SK-N-SH treated with all-trans-retinoic acid at 6 μM for 48 hours (cell line): ENCODE data around the gene ESPL1.

ENCODE experiments used
- ARNTL ChIP-seq: fragments of 450-650 bp; formaldehyde crosslinking; IDR thresholded peaks from 2 replicates; pipeline ENCODE4 v1.5.0; 2020; ENCODE audit warnings: low read depth, mild to moderate bottlenecking, moderate library complexity, borderline replicate concordance
- CREB5 ChIP-seq: fragments of 250-450 bp; sonication (Bioruptor Pico); IDR thresholded peaks from 2 replicates; pipeline ENCODE4 v1.5.1; 2020; ENCODE audit warnings: low read depth, mild to moderate bottlenecking, moderate library complexity
- ESRRG ChIP-seq: fragments of 250-450 bp; sonication (Bioruptor Pico); IDR thresholded peaks from 2 replicates; pipeline ENCODE4 v1.6.1; 2021; ENCODE audit warnings: mild to moderate bottlenecking
- OSR1 ChIP-seq: fragments of 250-450 bp; sonication (Bioruptor Pico); IDR thresholded peaks from 2 replicates; pipeline ENCODE4 v1.8.0; 2022; ENCODE audit warnings: moderate library complexity, mild to moderate bottlenecking, inconsistent platforms
- PATZ1 ChIP-seq: fragments of 250-450 bp; sonication (Bioruptor Pico); IDR thresholded peaks from 2 replicates; pipeline ENCODE4 v1.8.0; 2020; ENCODE audit warnings: mild to moderate bottlenecking, moderate library complexity, borderline replicate concordance
- POU6F1 ChIP-seq: fragments of 250-450 bp; sonication (Bioruptor Pico); IDR thresholded peaks from 2 replicates; pipeline ENCODE4 v1.8.0; 2021; ENCODE audit warnings: low read depth, mild to moderate bottlenecking, moderate library complexity, borderline replicate concordance
- PPARA ChIP-seq: fragments of 250-450 bp; sonication (Bioruptor Pico); IDR thresholded peaks from 2 replicates; pipeline ENCODE4 v1.5.0; 2020; ENCODE audit warnings: mild to moderate bottlenecking, borderline replicate concordance
- RARB ChIP-seq: fragments of 250-450 bp; sonication (Bioruptor Pico); IDR thresholded peaks from 2 replicates; pipeline ENCODE4 v1.8.0; 2021; ENCODE audit warnings: mild to moderate bottlenecking, moderate library complexity
- SNAI2 ChIP-seq: fragments of 250-450 bp; sonication (Bioruptor Pico); IDR thresholded peaks from 2 replicates; pipeline ENCODE4 v1.5.0; 2020; ENCODE audit warnings: mild to moderate bottlenecking, moderate library complexity
- TCF4 ChIP-seq: fragments of 250-450 bp; sonication (Bioruptor Pico); IDR thresholded peaks from 2 replicates; pipeline ENCODE4 v1.8.0; 2021; ENCODE audit warnings: mild to moderate bottlenecking, moderate library complexity, borderline replicate concordance
- ZFP30 ChIP-seq: fragments of 450-650 bp; formaldehyde crosslinking; IDR thresholded peaks from 2 replicates; pipeline ENCODE4 v1.5.0; 2022; ENCODE audit warnings: mild to moderate bottlenecking, moderate library complexity
- ZNF565 ChIP-seq: fragments of 450-650 bp; formaldehyde crosslinking; conservative IDR thresholded peaks from 2 replicates; pipeline ENCODE4 v1.5.0; 2020; ENCODE audit warnings: low read depth, mild to moderate bottlenecking, moderate library complexity
- ZNF70 ChIP-seq: fragments of 450-650 bp; formaldehyde crosslinking; IDR thresholded peaks from 2 replicates; pipeline ENCODE4 v1.5.0; 2020; ENCODE audit warnings: mild to moderate bottlenecking, moderate library complexity
- ZNF8 ChIP-seq: fragments of 450-650 bp; formaldehyde crosslinking; IDR thresholded peaks from 2 replicates; pipeline ENCODE4 v1.5.0; 2020; ENCODE audit warnings: mild to moderate bottlenecking, moderate library complexity

- TF ChIP-seq RARB (no peak), PATZ1 (no peak), PPARA (CRISPR knock-in tag) (no peak), POU6F1 (CRISPR knock-in tag) (no peak), OSR1 (CRISPR knock-in tag) (no peak), ARNTL (CRISPR knock-in tag) (no peak), ZNF8 (CRISPR knock-in tag) (no peak), ZNF70 (CRISPR knock-in tag) (no peak), SNAI2 (CRISPR knock-in tag) (no peak), ESRRG (CRISPR knock-in tag) (no peak), CREB5 (CRISPR knock-in tag) (no peak), ZFP30 (CRISPR knock-in tag) (no peak), TCF4 (no peak), ZNF565 (CRISPR knock-in tag) (no peak)
Measured at GRCh38 chr12:53226815-53227214, 41.3 kb upstream of the ESPL1 start.
